ENCODE data around the gene S100A4. TPM values are rescaled to one million over a fixed set of nuclear protein-coding genes. Genes with fewer than 3 reads are reported as not detected.

S100A4 gene
- total and polyA plus RNA-seq, 9 donors, result 188 to 266 (median 210) TPM

- DNase-seq, result no peak
- no peaks in the 10 kb centered on the region for H3K36me3 ChIP-seq (ENCODE audit: control insufficient read depth, insufficient read depth, low read length)
- H3K4me1 ChIP-seq (ENCODE audit: control insufficient read depth, insufficient read depth, low read length), result peaks cover 26% of the 10 kb centered on the region
- 39% methylated on average over 4 of the region's 6 CpGs for WGBS (ENCODE audit: insufficient coverage)
- H3K27me3 ChIP-seq (ENCODE audit: control insufficient read depth, insufficient read depth, low read length), result peaks cover 2% of the 10 kb centered on the region
- H3K4me3 ChIP-seq (ENCODE audit: low read length), result no peak overlapping the region
- H3K27ac ChIP-seq (ENCODE audit: low read length), result no peak overlapping the region
- H3K9me3 ChIP-seq (replicated peaks; ENCODE audit: control insufficient read depth, low read depth, low read length), result no peaks in the 10 kb centered on the region
These were observed 50.1 kb downstream of the S100A4 start for GRCh38 chr1:153495536-153495935.

GRCh38 chr1:153494976-153495535, 50.5 kb downstream of the S100A4 start:
- Histone ChIP-seq H3K9me3 (replicated peaks; ENCODE audit: control insufficient read depth, low read depth, low read length) (no peaks in the 10 kb centered on the region), H3K4me1 (ENCODE audit: control insufficient read depth, insufficient read depth, low read length) (peaks cover 31% of the 10 kb centered on the region), H3K27ac (ENCODE audit: low read length) (no peak overlapping the region), H3K4me3 (ENCODE audit: low read length) (no peak overlapping the region), H3K27me3 (ENCODE audit: control insufficient read depth, insufficient read depth, low read length) (peaks cover 2% of the 10 kb centered on the region), H3K36me3 (ENCODE audit: control insufficient read depth, insufficient read depth, low read length) (no peaks in the 10 kb centered on the region)
- peak; percentile 80 for DNase-seq
- 40% methylated on average over 5 of the region's 6 CpGs for WGBS (ENCODE audit: insufficient coverage)

Other genes starting within 250 kb of the S100A4 start
- not detected for gene PGLYRP3, start 232.9 kb downstream of the S100A4 start, total RNA-seq
- gene PGLYRP3, start 232.9 kb downstream of the S100A4 start, polyA plus RNA-seq (ENCODE audit: insufficient read depth in 1 of 8, insufficient read length in 8 of 8, low replicate concordance in 1 of 8), result under 1 TPM in 1 of 8 donors, not detected in 7; 0.56 TPM
- gene PGLYRP4, start 197.0 kb downstream of the S100A4 start, total RNA-seq, result not detected
- under 1 TPM in 1 of 8 donors, not detected in 7; 0.74 TPM for gene PGLYRP4, start 197.0 kb downstream of the S100A4 start, polyA plus RNA-seq (ENCODE audit: insufficient read depth in 1 of 8, insufficient read length in 8 of 8, low replicate concordance in 1 of 8)
- 17.8 TPM for gene S100A9, start 188.0 kb downstream of the S100A4 start, total RNA-seq
- 10 to 100 TPM; 23.1 to 47.3 (median 35.1) TPM for gene S100A9, start 188.0 kb downstream of the S100A4 start, polyA plus RNA-seq (ENCODE audit: insufficient read depth in 1 of 8, insufficient read length in 8 of 8, low replicate concordance in 1 of 8)
- gene S100A12, start 170.2 kb downstream of the S100A4 start, total RNA-seq, result 1.4 TPM
- 1 to 10 TPM; 1.7 to 4.6 (median 2.9) TPM for gene S100A12, start 170.2 kb downstream of the S100A4 start, polyA plus RNA-seq (ENCODE audit: insufficient read depth in 1 of 8, insufficient read length in 8 of 8, low replicate concordance in 1 of 8)
- 6.6 TPM for gene S100A8, start 154.7 kb downstream of the S100A4 start, total RNA-seq
- 10 to 100 TPM; 12.8 to 31.9 (median 19.8) TPM for gene S100A8, start 154.7 kb downstream of the S100A4 start, polyA plus RNA-seq (ENCODE audit: insufficient read depth in 1 of 8, insufficient read length in 8 of 8, low replicate concordance in 1 of 8)
- gene S100A7A, start 129.3 kb downstream of the S100A4 start, total RNA-seq, result not detected
- gene S100A7A, start 129.3 kb downstream of the S100A4 start, polyA plus RNA-seq (ENCODE audit: insufficient read depth in 1 of 8, insufficient read length in 8 of 8, low replicate concordance in 1 of 8), result not detected
- not detected for gene S100A7, start 85.2 kb downstream of the S100A4 start, total RNA-seq
- gene S100A7, start 85.2 kb downstream of the S100A4 start, polyA plus RNA-seq (ENCODE audit: insufficient read depth in 1 of 8, insufficient read length in 8 of 8, low replicate concordance in 1 of 8), result not detected
- gene S100A6, start 9.8 kb downstream of the S100A4 start, total RNA-seq, result 415 TPM
- 100 to 1,000 TPM; 182 to 300 (median 257) TPM for gene S100A6, start 9.8 kb downstream of the S100A4 start, polyA plus RNA-seq (ENCODE audit: insufficient read depth in 1 of 8, insufficient read length in 8 of 8, low replicate concordance in 1 of 8)
- not detected for gene S100A5, start 4.9 kb downstream of the S100A4 start, total RNA-seq
- gene S100A5, start 4.9 kb downstream of the S100A4 start, polyA plus RNA-seq (ENCODE audit: insufficient read depth in 1 of 8, insufficient read length in 8 of 8, low replicate concordance in 1 of 8), result under 1 TPM in 1 of 8 donors, not detected in 7; 0.31 TPM
- 0.31 TPM for gene S100A3, start 3.5 kb upstream of the S100A4 start, total RNA-seq
- gene S100A3, start 3.5 kb upstream of the S100A4 start, polyA plus RNA-seq (ENCODE audit: insufficient read depth in 1 of 8, insufficient read length in 8 of 8, low replicate concordance in 1 of 8), result 1 to 10 TPM in 1 of 8 donors, under 1 TPM in 7; 0.30 to 1.4 (median 0.67) TPM
- gene S100A2, start 20.0 kb upstream of the S100A4 start, total RNA-seq, result 3.4 TPM
- gene S100A2, start 20.0 kb upstream of the S100A4 start, polyA plus RNA-seq (ENCODE audit: insufficient read depth in 1 of 8, insufficient read length in 8 of 8, low replicate concordance in 1 of 8), result 1 to 10 TPM; 1.4 to 5.0 (median 1.8) TPM
- gene S100A16, start 67.3 kb upstream of the S100A4 start, total RNA-seq, result 45.4 TPM
- gene S100A16, start 67.3 kb upstream of the S100A4 start, polyA plus RNA-seq (ENCODE audit: insufficient read depth in 1 of 8, insufficient read length in 8 of 8, low replicate concordance in 1 of 8), result 10 to 100 TPM; 45.1 to 77.3 (median 55.3) TPM
- gene S100A14, start 70.5 kb upstream of the S100A4 start, total RNA-seq, result 0.18 TPM
- gene S100A14, start 70.5 kb upstream of the S100A4 start, polyA plus RNA-seq (ENCODE audit: insufficient read depth in 1 of 8, insufficient read length in 8 of 8, low replicate concordance in 1 of 8), result 10 to 100 TPM in 2 of 8 donors, 1 to 10 TPM in 2, under 1 TPM in 4; 0.15 to 27.5 (median 1.2) TPM
- 111 TPM for gene S100A13, start 81.7 kb upstream of the S100A4 start, total RNA-seq
- gene S100A13, start 81.7 kb upstream of the S100A4 start, polyA plus RNA-seq (ENCODE audit: insufficient read depth in 1 of 8, insufficient read length in 8 of 8, low replicate concordance in 1 of 8), result 10 to 100 TPM; 58.4 to 85.4 (median 70.6) TPM
- gene S100A1, start 82.6 kb upstream of the S100A4 start, total RNA-seq, result 4.7 TPM
- 1 to 10 TPM; 3.0 to 9.5 (median 6.3) TPM for gene S100A1, start 82.6 kb upstream of the S100A4 start, polyA plus RNA-seq (ENCODE audit: insufficient read depth in 1 of 8, insufficient read length in 8 of 8, low replicate concordance in 1 of 8)
- gene CHTOP, start 88.3 kb upstream of the S100A4 start, total RNA-seq, result 45.0 TPM
- 100 to 1,000 TPM in 1 of 8 donors, 10 to 100 TPM in 7; 86.6 to 102 (median 91.0) TPM for gene CHTOP, start 88.3 kb upstream of the S100A4 start, polyA plus RNA-seq (ENCODE audit: insufficient read depth in 1 of 8, insufficient read length in 8 of 8, low replicate concordance in 1 of 8)
- gene SNAPIN, start 112.9 kb upstream of the S100A4 start, total RNA-seq, result 53.0 TPM
- gene SNAPIN, start 112.9 kb upstream of the S100A4 start, polyA plus RNA-seq (ENCODE audit: insufficient read depth in 1 of 8, insufficient read length in 8 of 8, low replicate concordance in 1 of 8), result 10 to 100 TPM; 48.4 to 51.5 (median 49.8) TPM
- 184 TPM for gene ILF2, start 125.2 kb upstream of the S100A4 start, total RNA-seq
- 100 to 1,000 TPM; 158 to 217 (median 176) TPM for gene ILF2, start 125.2 kb upstream of the S100A4 start, polyA plus RNA-seq (ENCODE audit: insufficient read depth in 1 of 8, insufficient read length in 8 of 8, low replicate concordance in 1 of 8)
- 12.9 TPM for gene NPR1, start 132.9 kb upstream of the S100A4 start, total RNA-seq
- 10 to 100 TPM; 12.7 to 17.4 (median 15.0) TPM for gene NPR1, start 132.9 kb upstream of the S100A4 start, polyA plus RNA-seq (ENCODE audit: insufficient read depth in 1 of 8, insufficient read length in 8 of 8, low replicate concordance in 1 of 8)
- 28.5 TPM for gene INTS3, start 182.2 kb upstream of the S100A4 start, total RNA-seq
- gene INTS3, start 182.2 kb upstream of the S100A4 start, polyA plus RNA-seq (ENCODE audit: insufficient read depth in 1 of 8, insufficient read length in 8 of 8, low replicate concordance in 1 of 8), result 10 to 100 TPM; 33.9 to 48.6 (median 39.3) TPM
- gene SLC27A3, start 229.6 kb upstream of the S100A4 start, total RNA-seq, result 24.2 TPM
- gene SLC27A3, start 229.6 kb upstream of the S100A4 start, polyA plus RNA-seq (ENCODE audit: insufficient read depth in 1 of 8, insufficient read length in 8 of 8, low replicate concordance in 1 of 8), result 10 to 100 TPM; 17.7 to 32.7 (median 26.2) TPM